Measurements from ENCODE around the gene SLC41A3.

SLC41A3 gene

GRCh38 chr3:126013751-126014156 lies 70.2 kb downstream of the SLC41A3 start:
- no peak for DNase-seq (ENCODE audit: insufficient read length, low spot score)
- no peak for TF ChIP-seq CTCF (IDR thresholded peaks at IDR 0.05; ENCODE audit: insufficient read depth, missing control alignments)
- FAIRE-seq: no peak

GRCh38 chr3:126009181-126009580 lies 74.7 kb downstream of the SLC41A3 start:
- TF ChIP-seq CTCF (IDR thresholded peaks at IDR 0.05; ENCODE audit: insufficient read depth, missing control alignments): no peak
- DNase-seq (ENCODE audit: insufficient read length, low spot score) (no peak), FAIRE-seq (no peak)

GRCh38 chr3:126008219-126008618 lies 75.7 kb downstream of the SLC41A3 start:
- DNase-seq (ENCODE audit: insufficient read length, low spot score) (no peak), FAIRE-seq (no peak)
- no peak for TF ChIP-seq CTCF (IDR thresholded peaks at IDR 0.05; ENCODE audit: insufficient read depth, missing control alignments)

GRCh38 chr3:126005951-126006350 lies 78.0 kb downstream of the SLC41A3 start:
- no peak for TF ChIP-seq CTCF (IDR thresholded peaks at IDR 0.05; ENCODE audit: insufficient read depth, missing control alignments)
- FAIRE-seq (no peak), DNase-seq (ENCODE audit: insufficient read length, low spot score) (no peak)

GRCh38 chr3:126004692-126005091 lies 79.2 kb downstream of the SLC41A3 start:
- TF ChIP-seq CTCF (IDR thresholded peaks at IDR 0.05; ENCODE audit: insufficient read depth, missing control alignments): no peak
- no peak for DNase-seq (ENCODE audit: insufficient read length, low spot score)
- FAIRE-seq: no peak

- no peak for FAIRE-seq
- no peak for TF ChIP-seq CTCF (IDR thresholded peaks at IDR 0.05; ENCODE audit: insufficient read depth, missing control alignments)
- DNase-seq (ENCODE audit: insufficient read length, low spot score): no peak
These were observed 79.7 kb downstream of the SLC41A3 start for GRCh38 chr3:126004217-126004616.

- no peak for TF ChIP-seq CTCF (IDR thresholded peaks at IDR 0.05; ENCODE audit: insufficient read depth, missing control alignments)
- FAIRE-seq (no peak), DNase-seq (ENCODE audit: insufficient read length, low spot score) (no peak)
These were observed 80.3 kb downstream of the SLC41A3 start for GRCh38 chr3:126003447-126004190.

Data from D721Med (cell line).